ENCODE results near the gene ENTR1. TPM values are rescaled to one million over a fixed set of nuclear protein-coding genes. Genes with fewer than 3 reads are reported as not detected.
A peak's percentile ranks its signal among the peaks of the same experiment; 100 is the strongest.

ENTR1 gene
- total and polyA plus RNA-seq, 2 of the 13 experiments (the other 11 are each of a cell fraction or from before 2014, with no cell fraction given) = 70.1 to 76.4 TPM

DNA sequence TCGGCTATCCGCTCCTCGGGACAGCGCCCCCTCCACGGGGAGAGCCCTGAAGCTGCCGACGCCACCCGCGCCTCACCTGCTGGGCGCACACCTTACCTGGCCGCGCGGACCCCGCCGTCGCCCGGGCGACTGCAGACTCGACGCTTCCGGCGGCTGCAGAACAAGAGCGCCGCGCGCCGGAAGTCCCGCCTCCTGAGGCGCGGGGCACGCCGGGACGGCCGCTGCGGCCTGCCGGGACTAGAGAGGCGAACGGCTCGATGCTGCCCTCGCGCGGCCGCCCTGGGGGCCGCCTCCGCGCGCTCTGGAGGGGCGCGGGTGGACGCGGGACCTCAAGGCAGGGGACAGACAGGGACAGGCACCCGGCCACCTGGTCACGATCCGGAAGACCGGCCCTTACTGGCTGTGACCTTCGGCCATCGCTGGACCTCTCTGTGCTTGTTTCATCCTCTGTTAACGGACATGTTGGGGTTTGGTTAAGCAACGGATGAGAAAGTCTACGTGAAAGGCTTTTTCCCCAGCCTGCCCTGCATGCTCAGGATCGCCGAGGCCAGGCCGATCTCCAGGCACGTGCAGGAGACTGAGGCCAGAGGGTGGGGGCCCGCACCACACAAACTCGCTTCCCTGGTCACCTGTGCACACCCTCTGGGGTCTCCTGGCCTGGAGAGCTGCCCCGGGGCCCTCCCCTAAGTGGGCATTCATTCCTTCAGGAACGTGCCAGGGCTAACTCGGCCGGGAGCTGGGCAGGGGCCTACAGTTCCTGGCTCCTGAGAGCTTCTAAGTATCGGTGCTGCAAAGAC lies 10.2 kb downstream of the ENTR1 start, which contains the start of gene SNAPC4 (continued):
- peak in 1 of 2 experiments; percentile 57; a peak in 1 of 4 replicates for TF ChIP-seq REST (IDR thresholded peaks at IDR 0.05; ENCODE audit: borderline replicate concordance in 1 of 2, low read depth in 1 of 2, low read length in 2 of 2)
- TF ChIP-seq, protein P1, sequence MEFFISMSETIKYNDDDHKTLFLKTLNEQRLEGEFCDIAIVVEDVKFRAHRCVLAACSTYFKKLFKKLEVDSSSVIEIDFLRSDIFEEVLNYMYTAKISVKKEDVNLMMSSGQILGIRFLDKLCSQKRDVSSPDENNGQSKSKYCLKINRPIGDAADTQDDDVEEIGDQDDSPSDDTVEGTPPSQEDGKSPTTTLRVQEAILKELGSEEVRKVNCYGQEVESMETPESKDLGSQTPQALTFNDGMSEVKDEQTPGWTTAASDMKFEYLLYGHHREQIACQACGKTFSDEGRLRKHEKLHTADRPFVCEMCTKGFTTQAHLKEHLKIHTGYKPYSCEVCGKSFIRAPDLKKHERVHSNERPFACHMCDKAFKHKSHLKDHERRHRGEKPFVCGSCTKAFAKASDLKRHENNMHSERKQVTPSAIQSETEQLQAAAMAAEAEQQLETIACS (CRISPR knock-in tag; IDR thresholded peaks at IDR 0.05) = peak; percentile 69
- TF ChIP-seq, protein P2, sequence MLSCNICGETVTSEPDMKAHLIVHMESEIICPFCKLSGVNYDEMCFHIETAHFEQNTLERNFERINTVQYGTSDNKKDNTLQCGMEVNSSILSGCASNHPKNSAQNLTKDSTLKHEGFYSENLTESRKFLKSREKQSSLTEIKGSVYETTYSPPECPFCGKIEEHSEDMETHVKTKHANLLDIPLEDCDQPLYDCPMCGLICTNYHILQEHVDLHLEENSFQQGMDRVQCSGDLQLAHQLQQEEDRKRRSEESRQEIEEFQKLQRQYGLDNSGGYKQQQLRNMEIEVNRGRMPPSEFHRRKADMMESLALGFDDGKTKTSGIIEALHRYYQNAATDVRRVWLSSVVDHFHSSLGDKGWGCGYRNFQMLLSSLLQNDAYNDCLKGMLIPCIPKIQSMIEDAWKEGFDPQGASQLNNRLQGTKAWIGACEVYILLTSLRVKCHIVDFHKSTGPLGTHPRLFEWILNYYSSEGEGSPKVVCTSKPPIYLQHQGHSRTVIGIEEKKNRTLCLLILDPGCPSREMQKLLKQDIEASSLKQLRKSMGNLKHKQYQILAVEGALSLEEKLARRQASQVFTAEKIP (CRISPR knock-in tag; IDR thresholded peaks at IDR 0.05; ENCODE audit: borderline replicate concordance) = no peak
- TF ChIP-seq CBX2 (IDR thresholded peaks at IDR 0.05; ENCODE audit: low read depth, low read length) = no peak
- TF ChIP-seq CBX2 (CRISPR knock-in tag; IDR thresholded peaks at IDR 0.05; ENCODE audit: low read depth) = no peak
- TF ChIP-seq, protein P3, sequence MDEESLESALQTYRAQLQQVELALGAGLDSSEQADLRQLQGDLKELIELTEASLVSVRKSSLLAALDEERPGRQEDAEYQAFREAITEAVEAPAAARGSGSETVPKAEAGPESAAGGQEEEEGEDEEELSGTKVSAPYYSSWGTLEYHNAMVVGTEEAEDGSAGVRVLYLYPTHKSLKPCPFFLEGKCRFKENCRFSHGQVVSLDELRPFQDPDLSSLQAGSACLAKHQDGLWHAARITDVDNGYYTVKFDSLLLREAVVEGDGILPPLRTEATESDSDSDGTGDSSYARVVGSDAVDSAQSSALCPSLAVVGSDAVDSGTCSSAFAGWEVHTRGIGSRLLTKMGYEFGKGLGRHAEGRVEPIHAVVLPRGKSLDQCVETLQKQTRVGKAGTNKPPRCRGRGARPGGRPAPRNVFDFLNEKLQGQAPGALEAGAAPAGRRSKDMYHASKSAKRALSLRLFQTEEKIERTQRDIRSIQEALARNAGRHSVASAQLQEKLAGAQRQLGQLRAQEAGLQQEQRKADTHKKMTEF (CRISPR knock-in tag; IDR thresholded peaks at IDR 0.05) = peak; percentile 54; the same call in 1 of the 2 replicates
- no peak for TF ChIP-seq ZNF720 (CRISPR knock-in tag; IDR thresholded peaks at IDR 0.05)
- TF ChIP-seq ZNF101 (CRISPR knock-in tag; IDR thresholded peaks at IDR 0.05; ENCODE audit: borderline replicate concordance, low read depth) = no peak
- TF ChIP-seq ZFP36 (IDR thresholded peaks at IDR 0.05; ENCODE audit: borderline replicate concordance, low read depth, low read length, partially characterized antibody) = no peak
- peak; percentile 88 for TF ChIP-seq SALL2 (CRISPR knock-in tag; IDR thresholded peaks at IDR 0.05)
- peak; percentile 84; the same call in 1 of the 2 replicates for TF ChIP-seq ZNF792 (CRISPR knock-in tag; IDR thresholded peaks at IDR 0.05)
- TF ChIP-seq ZNF704 (CRISPR knock-in tag; IDR thresholded peaks at IDR 0.05; ENCODE audit: borderline replicate concordance) = 0 out of 2 replicates have a peak, but pooled peaks have one; percentile 31
- TF ChIP-seq TOE1 (CRISPR knock-in tag; IDR thresholded peaks at IDR 0.05) = no peak
- peak; percentile 43; the same call in 1 of the 2 replicates for TF ChIP-seq NFKB2 (CRISPR knock-in tag; IDR thresholded peaks at IDR 0.05; ENCODE audit: borderline replicate concordance)
- TF ChIP-seq NFYC (CRISPR knock-in tag; IDR thresholded peaks at IDR 0.05) = no peak; the same call in 1 of the 2 replicates
- no peak for TF ChIP-seq ZNF431 (CRISPR knock-in tag; IDR thresholded peaks at IDR 0.05; ENCODE audit: borderline replicate concordance, low read depth)
- TF ChIP-seq SP4 (CRISPR knock-in tag; IDR thresholded peaks at IDR 0.05) = peak; percentile 30; the same call in 1 of the 2 replicates
- TF ChIP-seq FOXM1 (CRISPR knock-in tag; IDR thresholded peaks at IDR 0.05) = no peak
- 0 out of 2 replicates have a peak, but pooled peaks have one; percentile 48 for TF ChIP-seq FOXA3 (CRISPR knock-in tag; IDR thresholded peaks at IDR 0.05)

All from HepG2 (cell line).